SK-N-DZ (cell line): ENCODE data around the gene SCGB3A1.

Experiments
- DNase-seq: peaks from one replicate; pipeline ENCODE4 v3.0.0-alpha.2; 2015; ENCODE audit warnings: low spot score

SCGB3A1 gene

DNA sequence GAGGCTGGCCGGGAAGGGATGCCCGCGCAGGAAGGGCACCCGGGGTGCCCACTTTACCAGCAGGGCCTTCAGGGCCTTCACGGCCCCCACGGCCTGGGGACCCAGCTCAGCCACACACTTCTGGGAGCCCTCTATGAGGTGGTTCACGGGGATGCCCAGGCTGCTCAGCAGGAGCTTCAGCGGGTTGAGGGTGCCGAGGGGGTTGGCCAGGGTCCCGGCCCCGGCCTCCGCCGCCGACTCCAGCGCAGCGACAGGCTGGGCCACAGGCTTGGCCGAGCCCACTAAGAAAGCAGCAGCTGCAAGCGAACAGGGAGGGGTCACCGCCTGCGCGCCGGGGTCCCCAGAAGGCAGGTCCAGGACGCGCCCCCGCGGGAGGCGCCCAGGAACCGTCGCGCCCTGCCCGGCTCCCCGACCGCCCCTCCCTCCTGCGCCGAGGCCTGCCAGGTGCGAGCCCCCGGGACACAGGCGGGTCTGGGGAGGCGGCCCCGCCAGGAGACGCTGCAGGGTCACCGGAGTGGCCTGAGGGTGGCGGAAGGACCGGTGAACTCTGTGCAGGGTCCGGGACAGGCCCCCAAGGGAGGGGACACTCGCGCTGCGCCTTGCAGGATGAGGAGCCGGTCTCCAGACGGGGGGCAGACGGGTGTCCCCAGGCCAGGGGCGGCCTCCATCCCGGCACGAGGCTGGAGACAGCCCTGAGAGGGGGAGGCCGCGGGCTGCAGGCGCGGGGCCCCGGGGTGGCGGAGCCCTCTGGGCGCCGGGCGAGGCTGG is 572 bp downstream of the SCGB3A1 start:
- DNase-seq = no peak

- DNase-seq = no peak
Observed at GRCh38 chr5:180589771-180590542, 1.3 kb downstream of the SCGB3A1 start.

GRCh38 chr5:180586870-180587269 is 4.4 kb downstream of the SCGB3A1 start:
- DNase-seq = no peak

DNA sequence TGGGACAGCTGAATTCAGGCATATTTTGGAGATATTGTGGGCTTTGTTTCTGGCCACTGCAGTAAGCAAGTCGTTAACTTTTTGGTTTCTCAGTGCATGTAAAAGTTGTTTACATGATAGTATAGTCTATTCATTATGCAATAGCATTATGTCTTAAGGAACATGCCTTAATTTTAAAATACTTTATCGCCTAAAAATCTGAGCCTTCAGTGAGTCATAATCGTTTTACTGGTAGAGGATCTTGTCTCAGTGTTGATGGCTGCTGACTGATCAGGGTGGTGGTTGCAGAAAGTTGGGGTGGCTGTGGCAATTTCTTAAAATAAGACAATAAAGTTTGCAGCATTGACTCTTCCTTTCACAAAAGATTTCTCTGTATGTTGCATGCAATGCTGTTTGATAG is 5.1 kb downstream of the SCGB3A1 start:
- DNase-seq = no peak

- DNase-seq = no peak
Observed at GRCh38 chr5:180583738-180584137, 7.6 kb downstream of the SCGB3A1 start.

DNA sequence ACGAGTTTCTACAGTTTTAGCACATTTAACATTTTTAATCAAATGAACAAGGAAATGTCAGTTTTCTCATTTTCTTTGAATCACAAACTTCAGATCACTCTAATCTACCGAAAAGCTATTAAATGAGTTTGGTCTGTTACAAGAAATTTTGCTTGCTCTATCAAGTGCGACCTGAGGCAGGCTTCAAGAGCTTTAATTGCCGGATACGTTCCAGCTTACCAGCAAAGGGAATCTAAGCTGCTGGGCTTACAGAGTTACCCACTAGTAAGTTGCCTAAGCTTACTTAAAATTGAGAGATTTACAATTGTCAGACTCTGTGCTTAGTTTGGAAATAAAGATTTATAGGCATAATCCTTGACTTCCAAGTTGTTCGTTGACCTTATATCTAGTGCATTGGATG is 10.6 kb downstream of the SCGB3A1 start:
- no peak for DNase-seq

DNA sequence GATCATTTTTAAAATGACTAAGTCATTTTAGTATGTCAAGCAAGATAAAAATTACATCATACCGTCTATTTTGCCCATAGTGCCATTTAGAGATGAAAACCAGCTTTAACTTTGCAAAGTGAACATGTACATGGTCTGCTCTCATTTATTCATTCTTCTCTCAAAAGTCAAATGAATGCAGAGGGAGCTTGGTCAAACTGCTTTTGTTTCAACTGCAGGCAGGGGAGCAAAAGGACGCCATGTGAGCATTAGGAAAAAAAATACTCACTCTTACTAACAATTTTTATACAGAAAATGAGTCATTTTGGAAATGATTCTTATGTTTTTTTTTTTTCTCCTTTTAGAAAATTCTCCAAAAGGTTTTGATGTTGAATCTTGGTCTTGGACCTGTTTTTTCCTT is 15.7 kb downstream of the SCGB3A1 start:
- DNase-seq = no peak

DNA sequence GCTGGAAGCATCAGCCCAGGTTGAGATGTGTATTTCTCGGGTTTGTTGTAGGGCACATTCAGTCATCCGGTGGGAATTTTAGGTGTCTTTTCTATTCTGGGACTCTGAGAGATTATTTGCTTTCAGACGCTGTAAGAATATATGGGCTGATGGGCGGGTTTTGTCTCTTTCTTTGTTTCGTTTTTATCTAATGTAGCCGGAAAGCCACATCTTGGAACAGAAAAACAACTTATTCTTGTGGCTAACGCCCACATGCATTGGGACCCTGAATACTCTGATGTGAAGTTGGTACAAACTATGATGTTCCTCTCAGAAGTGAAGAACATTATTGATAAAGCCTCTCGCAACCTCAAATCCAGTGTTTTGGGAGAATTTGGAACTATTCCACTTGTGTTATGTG is 22.4 kb downstream of the SCGB3A1 start:
- DNase-seq = no peak

GRCh38 chr5:180563994-180564393 is 27.3 kb downstream of the SCGB3A1 start:
- no peak for DNase-seq

DNA sequence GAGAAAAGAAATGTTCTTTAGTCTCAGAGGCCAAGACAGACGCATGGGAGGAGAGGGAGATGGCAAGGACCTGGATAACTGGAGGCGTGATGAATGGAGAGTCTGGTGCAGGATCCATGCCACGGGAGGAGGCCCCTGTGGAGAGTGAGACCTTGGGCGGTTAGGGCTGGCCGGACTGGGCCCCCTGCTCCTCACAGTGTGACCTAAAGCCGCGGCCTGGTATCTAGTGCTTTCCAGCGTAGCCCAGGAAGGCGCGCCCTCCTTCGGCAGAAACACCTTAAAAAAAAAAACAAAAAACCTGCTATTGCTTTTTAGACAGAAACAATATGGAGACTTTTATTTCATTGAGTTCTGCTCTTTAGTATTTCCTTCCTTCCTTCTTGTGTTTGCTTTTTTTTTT is 33.1 kb downstream of the SCGB3A1 start:
- DNase-seq = no peak

- DNase-seq = no peak
Observed at GRCh38 chr5:180557217-180557809, 34.0 kb downstream of the SCGB3A1 start.

DNA sequence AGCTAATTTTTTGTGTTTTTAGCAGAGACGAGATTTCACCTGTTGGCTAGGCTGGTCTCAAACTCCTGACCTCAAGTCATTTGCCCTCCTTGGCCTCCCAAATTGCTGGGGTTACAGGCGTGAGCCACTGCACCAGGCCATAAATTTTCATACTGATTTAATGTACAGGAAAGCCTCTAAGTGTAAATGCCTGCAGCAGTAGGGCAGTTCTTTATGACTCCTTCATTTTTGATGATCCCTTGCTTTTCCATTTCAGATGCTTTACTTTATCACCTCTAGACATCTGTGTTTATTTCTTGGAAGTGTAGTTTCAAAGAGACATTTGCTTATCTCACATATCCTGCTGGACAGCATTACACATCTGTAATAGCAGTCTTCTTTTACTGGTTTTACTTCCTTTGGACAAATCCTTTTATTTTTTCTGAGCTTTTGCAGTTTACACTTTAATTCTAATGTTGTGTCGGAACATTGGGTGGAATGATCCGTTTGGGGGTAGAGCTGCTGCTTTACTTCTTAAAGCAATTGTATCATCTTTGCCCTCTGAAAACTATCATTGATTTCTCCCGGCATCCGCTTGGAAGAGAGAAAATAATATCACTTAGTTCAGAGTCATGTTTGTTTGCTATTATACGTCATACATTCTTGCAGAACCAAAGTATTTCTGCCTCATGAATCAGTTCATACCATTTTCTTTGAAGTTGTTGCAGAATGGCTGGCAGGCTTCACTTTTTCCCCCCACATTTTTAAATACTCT is 36.0 kb downstream of the SCGB3A1 start:
- DNase-seq = no peak

- no peak for DNase-seq
Observed at GRCh38 chr5:180553530-180553929, 37.8 kb downstream of the SCGB3A1 start.

DNA sequence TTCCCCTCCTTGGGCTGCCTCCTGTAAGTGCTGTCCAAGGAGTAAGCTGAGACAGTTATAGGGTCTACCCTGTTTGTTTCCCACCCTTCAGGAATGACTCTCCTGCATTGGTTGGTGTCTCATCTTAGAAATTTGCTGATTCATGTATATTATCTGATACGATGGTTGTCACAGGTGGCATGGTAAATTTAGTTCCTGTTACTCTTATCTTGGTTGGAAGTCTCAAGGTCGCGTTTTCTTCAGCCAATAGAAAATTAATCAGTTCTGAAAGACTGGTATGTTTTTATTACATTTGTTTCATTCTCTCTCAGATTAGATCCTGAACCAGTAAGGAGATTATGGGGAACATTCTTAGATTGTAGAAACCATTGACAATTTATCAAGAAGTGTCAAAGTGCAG is 42.7 kb downstream of the SCGB3A1 start:
- DNase-seq = no peak

DNA sequence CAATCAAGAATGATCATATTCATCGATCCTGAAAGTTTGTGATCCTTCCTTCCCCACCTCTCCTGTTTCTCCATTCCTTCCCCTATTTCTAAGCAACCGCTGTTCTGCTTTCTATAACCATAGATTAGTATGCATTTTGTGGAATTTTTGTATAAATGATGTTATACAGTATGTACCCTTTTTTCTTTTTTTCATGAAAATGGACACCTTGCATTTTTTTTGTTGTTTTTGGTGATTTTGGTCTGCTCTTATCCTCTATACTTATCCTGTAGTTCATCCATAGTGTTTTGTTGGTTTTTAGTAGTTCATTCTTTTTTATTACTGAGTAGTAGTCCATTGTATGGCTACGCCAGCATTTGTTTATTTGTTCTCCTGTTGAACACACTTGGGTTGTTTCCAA is 46.1 kb downstream of the SCGB3A1 start:
- DNase-seq = no peak

DNA sequence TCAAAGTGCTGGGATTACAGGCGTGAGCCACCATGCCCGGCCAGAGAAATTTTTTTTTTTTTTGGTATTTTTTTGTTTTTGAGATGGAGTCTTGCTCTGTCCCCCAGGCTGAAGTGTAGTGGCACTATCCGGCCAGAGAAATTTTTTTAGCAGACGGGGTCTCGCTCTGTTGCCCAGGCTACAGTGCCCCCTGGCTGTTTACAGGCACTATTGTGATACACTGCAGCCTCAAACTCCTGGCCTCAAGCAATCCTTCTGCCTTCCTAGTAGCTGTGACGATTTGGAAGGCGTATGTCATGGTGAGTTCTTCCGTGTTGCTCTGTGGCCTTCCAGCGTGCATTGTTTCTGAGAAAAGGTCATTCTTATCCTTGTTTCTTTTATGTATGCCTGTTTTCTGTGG is 49.6 kb downstream of the SCGB3A1 start:
- DNase-seq = no peak
